Measurements from ENCODE around the gene PRICKLE4.
"Not testable (repeated sequence)": the region's sequence is repeated elsewhere in the genome, so short reads cannot be mapped to it uniquely, and the experiment has no call there.

PRICKLE4 gene

GRCh38 chr6:41746107-41746506 lies 34.5 kb upstream of the PRICKLE4 start:
- no peak for DNase-seq

GRCh38 chr6:41747256-41748101 lies 33.1 kb upstream of the PRICKLE4 start, which contains the start of gene PGC:
PGC (minus strand) TSS chr6:41747397; CDS start chr6:41747334, 63 bp downstream.
- no peak for DNase-seq

- DNase-seq: no peak
Measured at GRCh38 chr6:41748102-41748477, 32.5 kb upstream of the PRICKLE4 start.

- DNase-seq: no peak
Measured at GRCh38 chr6:41748542-41748941, 32.0 kb upstream of the PRICKLE4 start.

- no peak for DNase-seq
Measured at GRCh38 chr6:41750374-41750773, 30.2 kb upstream of the PRICKLE4 start.

GRCh38 chr6:41755895-41756294 lies 24.7 kb upstream of the PRICKLE4 start:
- no peak for DNase-seq

- no peak for DNase-seq
Measured at GRCh38 chr6:41756354-41756753, 24.2 kb upstream of the PRICKLE4 start.

GRCh38 chr6:41757271-41757670 lies 23.3 kb upstream of the PRICKLE4 start:
- no peak for DNase-seq

- no peak for DNase-seq
Measured at GRCh38 chr6:41757931-41758640, 22.5 kb upstream of the PRICKLE4 start.

GRCh38 chr6:41758641-41759035 lies 21.9 kb upstream of the PRICKLE4 start:
- DNase-seq: no peak

- no peak for DNase-seq
Measured at GRCh38 chr6:41759106-41759904, 21.3 kb upstream of the PRICKLE4 start.

- DNase-seq: no peak
Measured at GRCh38 chr6:41759905-41760579, 20.5 kb upstream of the PRICKLE4 start.

- no peak for DNase-seq
Measured at GRCh38 chr6:41763470-41763869, 17.1 kb upstream of the PRICKLE4 start.

- DNase-seq: not testable (repeated sequence)
Measured at GRCh38 chr6:41766043-41766664, 14.4 kb upstream of the PRICKLE4 start.

GRCh38 chr6:41767112-41767833 lies 13.3 kb upstream of the PRICKLE4 start:
- DNase-seq: no peak

GRCh38 chr6:41768545-41769308 lies 11.9 kb upstream of the PRICKLE4 start:
- DNase-seq: no peak

GRCh38 chr6:41769376-41769775 lies 11.2 kb upstream of the PRICKLE4 start:
- DNase-seq: no peak

GRCh38 chr6:41770381-41771057 lies 10.1 kb upstream of the PRICKLE4 start:
- DNase-seq: no peak

GRCh38 chr6:41771058-41771983 lies 9.3 kb upstream of the PRICKLE4 start:
- no peak for DNase-seq
